Fibroblast of lung (primary cell): Measurements from ENCODE around the gene HDLBP.

Experiments
- CTCF ChIP-seq, 2 donors: IDR thresholded peaks in 1 of 2; conservative IDR thresholded peaks in 1 of 2; 1 replicate in 1 of 2; 2 replicates in 1 of 2; pipeline ENCODE4 v1.5.1; 2011 to 2012; ENCODE audit warnings: low read length in 2 of 2, control low read depth in 1 of 2, inconsistent platforms in 1 of 2, low read depth in 1 of 2, mild to moderate bottlenecking in 1 of 2
- EZH2 ChIP-seq: IDR thresholded peaks from 2 replicates; pipeline ENCODE4 v1.5.1; 2012; ENCODE audit warnings: low read length, control low read depth, mild to moderate bottlenecking; ENCODE audit errors: missing control alignments

GRCh38 chr2:241229563-241230401 lies 85.7 kb downstream of the HDLBP start:
- TF ChIP-seq CTCF (conservative IDR thresholded peaks at IDR 0.05 in 1 of 2, IDR thresholded peaks at IDR 0.05 in 1 of 2; ENCODE audit: low read depth in 1 of 2, low read length in 2 of 2), result no peak
- TF ChIP-seq EZH2, result no peak
